SHP77 treated with DMSO at 0.1 percent for 48 hours (cell line): ENCODE measurements around the gene DTL.
"Not testable (repeated sequence)": the region's sequence is repeated elsewhere in the genome, so short reads cannot be mapped to it uniquely, and the experiment has no call there.

Experiments used
- DNase-seq: peaks from one replicate; lab custom pipeline; 2025; lab: John Stamatoyannopoulos, UW

DTL gene

GRCh38 chr1:212035123-212035834 lies at the start of gene DTL, which contains the start of gene INTS7:
TSS of gene DTL (plus strand) at chr1:212035748. CDS start at chr1:212035891, 143 bp downstream.
TSS of gene INTS7 (minus strand) at chr1:212035557. CDS start at chr1:212035437, 120 bp downstream.
- DNase-seq: peak; percentile 98

GRCh38 chr1:211986628-211987254 lies 48.8 kb upstream of the DTL start:
- DNase-seq: no peak

DNA sequence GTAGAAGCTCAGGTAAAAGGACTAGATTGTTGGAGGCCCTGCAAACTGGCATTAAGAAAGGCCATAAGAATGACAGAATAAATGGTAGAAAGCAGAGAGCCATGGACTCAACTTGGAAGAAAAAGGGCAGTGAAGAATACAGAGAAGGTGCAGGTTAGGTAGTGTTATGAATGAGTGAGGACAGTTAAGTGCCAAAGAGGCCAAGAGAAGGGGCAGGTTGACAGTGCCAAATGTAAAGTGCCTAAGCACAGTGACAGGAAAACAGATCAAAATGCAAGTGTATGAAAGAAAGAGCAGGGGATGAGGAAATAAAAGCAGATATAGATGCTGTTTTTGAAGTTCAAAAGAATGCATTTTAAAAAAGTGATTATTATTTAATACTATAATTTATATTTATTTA lies 43.9 kb upstream of the DTL start:
- DNase-seq: no peak

- not testable (repeated sequence) for DNase-seq
These were observed 38.1 kb upstream of the DTL start for GRCh38 chr1:211997426-211997825.

GRCh38 chr1:212002536-212002935 lies 33.0 kb upstream of the DTL start:
- no peak for DNase-seq

- DNase-seq: no peak
These were observed 30.5 kb upstream of the DTL start for GRCh38 chr1:212004895-212005608.

- no peak for DNase-seq
These were observed 28.4 kb upstream of the DTL start for GRCh38 chr1:212007178-212007577.

DNA sequence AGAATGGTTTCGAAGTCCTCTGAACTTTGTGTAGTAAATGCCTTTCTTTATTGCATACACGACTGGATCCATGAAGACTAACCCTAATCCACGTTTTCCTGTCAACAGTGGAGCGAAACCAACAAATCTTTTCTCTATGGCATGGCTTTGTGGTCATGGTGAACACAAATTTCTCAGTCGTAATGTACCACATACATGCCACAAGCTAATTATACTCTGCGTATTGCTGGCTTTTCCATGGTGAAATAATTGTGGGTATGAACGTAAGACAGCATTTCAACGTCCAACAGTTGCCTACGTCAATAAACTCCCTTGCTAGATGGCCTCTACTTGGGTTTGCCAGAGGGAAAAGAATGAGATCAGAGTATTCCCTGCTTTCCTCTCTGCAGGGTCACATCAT lies 27.7 kb upstream of the DTL start:
- DNase-seq: no peak

- DNase-seq: no peak
These were observed 26.0 kb upstream of the DTL start for GRCh38 chr1:212009561-212009960.

- no peak for DNase-seq
These were observed 25.5 kb upstream of the DTL start for GRCh38 chr1:212010004-212010403.

DNA sequence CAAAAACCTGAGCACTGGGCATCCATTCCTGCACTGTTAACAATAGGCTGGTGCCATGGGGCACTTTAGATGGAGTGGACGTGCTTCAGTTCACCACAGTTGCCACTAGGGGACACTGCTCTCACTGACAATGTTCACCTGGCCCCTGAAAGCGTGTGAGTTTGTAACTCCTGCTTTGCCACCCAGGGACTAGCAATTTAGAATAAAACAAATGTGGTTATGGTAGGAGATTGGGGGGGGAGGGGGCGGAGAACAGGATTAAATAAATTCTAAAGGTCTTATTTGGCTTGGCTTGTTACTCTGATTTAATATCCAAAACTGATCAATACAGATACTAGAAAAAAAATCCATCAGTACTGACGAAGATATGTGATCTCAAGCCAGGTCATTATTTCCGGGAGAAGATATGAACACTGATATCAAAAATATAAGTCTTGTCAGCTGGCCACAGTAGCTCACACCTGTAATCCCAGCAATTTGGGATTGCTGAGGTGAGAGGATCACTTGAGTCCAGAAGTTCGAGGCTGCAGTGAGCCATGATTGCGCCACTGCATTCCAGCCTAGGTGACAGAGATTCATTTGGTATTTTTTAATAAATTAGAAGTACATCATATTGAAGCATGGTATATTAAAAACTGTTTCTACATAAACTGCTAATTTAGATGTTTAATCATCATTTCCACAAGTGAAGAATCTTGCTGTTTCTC lies 23.4 kb upstream of the DTL start:
- peak; percentile 48 for DNase-seq

DNA sequence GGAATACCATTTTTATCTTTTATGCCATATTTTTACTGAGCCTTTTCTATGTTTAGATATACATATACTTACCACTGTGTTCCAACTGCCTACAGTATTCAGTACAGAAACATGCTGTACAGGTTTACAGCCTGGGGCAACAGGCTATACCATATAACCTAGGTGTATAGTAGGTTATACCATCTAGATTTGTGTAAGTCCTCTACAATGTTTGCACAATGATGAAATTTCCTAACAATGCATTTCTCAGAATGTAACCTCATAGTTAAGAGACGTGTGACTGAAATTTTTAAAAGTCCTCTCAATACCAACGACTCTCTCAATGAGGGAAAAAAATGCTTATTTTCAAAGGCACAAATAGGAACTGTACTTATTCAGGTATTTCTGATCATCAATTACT lies 21.9 kb upstream of the DTL start:
- DNase-seq: no peak

- DNase-seq: no peak
These were observed 14.6 kb upstream of the DTL start for GRCh38 chr1:212020975-212021374.

GRCh38 chr1:212021563-212021962 lies 14.0 kb upstream of the DTL start:
- no peak for DNase-seq

- DNase-seq: not testable (repeated sequence)
These were observed 12.6 kb upstream of the DTL start for GRCh38 chr1:212022908-212023307.

DNA sequence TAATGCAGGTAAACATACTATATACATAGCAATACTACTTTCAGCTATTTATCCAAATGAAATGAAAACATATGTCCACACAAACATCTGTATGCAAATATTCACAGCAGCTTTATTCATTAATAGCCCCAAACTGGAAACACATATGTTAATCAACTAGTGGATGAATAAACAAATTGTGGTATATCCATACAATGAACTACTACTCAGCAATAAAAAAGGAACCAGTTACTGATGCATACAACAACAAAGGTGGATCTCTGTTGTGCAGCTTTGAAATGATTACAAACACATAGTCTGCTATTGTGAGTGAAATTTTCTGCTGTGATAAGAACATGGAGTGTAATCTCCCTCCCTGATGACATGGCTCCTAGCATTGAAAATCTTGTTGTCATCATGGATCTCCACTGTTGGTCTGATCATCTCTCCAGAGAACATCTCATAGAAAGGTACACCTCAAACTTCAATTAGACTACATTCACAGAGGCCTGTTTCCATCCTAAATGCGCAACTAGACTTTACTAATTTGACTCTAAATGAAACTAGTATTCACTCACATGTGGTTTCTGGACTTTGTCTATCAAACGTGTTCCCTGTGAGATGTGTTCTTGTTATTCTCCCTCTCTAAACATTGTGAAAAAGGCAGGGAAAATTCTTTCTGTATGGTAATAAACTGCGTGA lies 10.9 kb upstream of the DTL start:
- DNase-seq: no peak

- not testable (repeated sequence) for DNase-seq
These were observed 7.8 kb upstream of the DTL start for GRCh38 chr1:212027727-212028126.

- DNase-seq: no peak
These were observed 4.5 kb upstream of the DTL start for GRCh38 chr1:212030936-212031528.

DNA sequence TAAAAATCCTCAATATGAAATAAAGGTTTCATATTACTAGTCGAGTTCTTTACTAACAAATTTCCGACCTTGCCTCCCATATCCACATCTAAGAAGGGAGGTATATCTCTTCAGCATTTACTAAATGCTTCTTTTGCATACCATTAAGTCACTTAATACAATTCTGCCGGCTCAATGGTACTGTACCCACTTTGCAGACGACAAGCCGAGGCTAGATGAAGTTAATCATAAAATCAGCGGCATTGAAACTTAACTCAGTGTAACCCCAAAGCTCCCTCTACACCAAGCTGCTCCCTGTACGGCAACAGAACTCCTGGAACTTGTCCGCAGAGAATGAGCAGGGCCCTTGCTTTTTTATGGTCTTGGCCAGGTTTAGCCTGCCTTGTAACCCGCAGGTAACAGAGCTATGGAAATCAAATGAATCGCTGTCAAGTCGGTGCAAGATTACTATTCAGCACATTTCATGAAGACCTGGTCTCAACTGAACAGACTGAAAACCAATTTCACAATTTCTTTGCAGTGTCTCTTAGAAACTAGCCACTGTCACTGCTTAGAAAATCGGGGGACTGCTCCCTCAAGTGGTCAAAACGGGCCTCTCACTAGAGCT lies 929 bp upstream of the DTL start:
- no peak for DNase-seq

- no peak for DNase-seq
These were observed 472 bp downstream of the DTL start for GRCh38 chr1:212035835-212036605.
